CD14-positive monocyte (primary cell): ENCODE data around the gene ME2. TPM values are rescaled to one million over a fixed set of nuclear protein-coding genes. Genes with fewer than 3 reads are reported as not detected.

Source experiments
- DNase-seq, 3 donors: peaks; one replicate each; pipeline ENCODE4 v3.0.0-alpha.2; 2011 to 2022
- H2AFZ ChIP-seq: 2 replicates; pipeline ENCODE4 v1.6.0; 2012; ENCODE audit warnings: mild to moderate bottlenecking, low read depth, low read length, inconsistent platforms; ENCODE audit not compliant: insufficient read depth, poor library complexity, severe bottlenecking
- H3K27ac ChIP-seq, 2 donors: 1 replicate in 1 of 2; 2 replicates in 1 of 2; pipeline ENCODE4 v1.5.1; 2012 to 2013; ENCODE audit warnings: low read length in 2 of 2, control low read depth in 1 of 2, inconsistent platforms in 1 of 2, low read depth in 1 of 2, mild to moderate bottlenecking in 1 of 2
- H3K27me3 ChIP-seq, 2 donors: one replicate each; pipeline versions ENCODE4 v1.6.0 to v1.6.1; 2011 to 2013; ENCODE audit warnings: low read length in 2 of 2; ENCODE audit not compliant: control insufficient read depth in 2 of 2, insufficient read depth in 2 of 2
- H3K36me3 ChIP-seq, 2 donors: replicated peaks in 1 of 2; 1 replicate in 1 of 2; 2 replicates in 1 of 2; pipeline versions ENCODE4 v1.5.1 to v1.6.1; 2012 to 2013; ENCODE audit warnings: low read length in 2 of 2, control low read depth in 1 of 2, inconsistent platforms in 1 of 2, mild to moderate bottlenecking in 1 of 2; ENCODE audit not compliant: insufficient read depth in 2 of 2, control insufficient read depth in 1 of 2
- H3K4me1 ChIP-seq, 2 donors: 1 replicate in 1 of 2; 2 replicates in 1 of 2; pipeline versions ENCODE4 v1.5.1 to v1.6.1; 2012 to 2013; ENCODE audit warnings: low read length in 2 of 2, control low read depth in 1 of 2, inconsistent platforms in 1 of 2, mild to moderate bottlenecking in 1 of 2, moderate library complexity in 1 of 2; ENCODE audit not compliant: insufficient read depth in 2 of 2, control insufficient read depth in 1 of 2
- H3K4me2 ChIP-seq: replicated peaks from 2 replicates; pipeline ENCODE3; 2012; ENCODE audit warnings: low read length, moderate library complexity, mild to moderate bottlenecking; ENCODE audit not compliant: poor library complexity, severe bottlenecking; ENCODE audit errors: extremely low read depth
- H3K4me3 ChIP-seq, 3 experiments: fragments of 200-600 bp in 1 of 3; sonication (generic) in 1 of 3; replicated peaks in 1 of 3; 1 replicate in 2 of 3; 2 replicates in 1 of 3; pipeline ENCODE4 v1.5.1; 2011 to 2013; ENCODE audit warnings: low read length in 3 of 3, mild to moderate bottlenecking in 3 of 3, control low read depth in 2 of 3, low read depth in 2 of 3, inconsistent platforms in 1 of 3, moderate library complexity in 1 of 3
- H3K79me2 ChIP-seq: 2 replicates; pipeline ENCODE4 v1.6.0; 2012; ENCODE audit warnings: mild to moderate bottlenecking, control low read depth, inconsistent platforms, low read length, moderate library complexity; ENCODE audit not compliant: insufficient read depth
- H3K9ac ChIP-seq: 2 replicates; pipeline ENCODE4 v1.6.0; 2017; ENCODE audit warnings: low read length, mild to moderate bottlenecking; ENCODE audit not compliant: insufficient read depth, poor library complexity, severe bottlenecking
- H3K9me3 ChIP-seq, 2 donors: replicated peaks in 1 of 2; 1 replicate in 1 of 2; 2 replicates in 1 of 2; pipeline versions ENCODE4 v1.5.1 to v1.6.1; 2012 to 2013; ENCODE audit warnings: low read length in 2 of 2, control low read depth in 1 of 2; ENCODE audit not compliant: control insufficient read depth in 1 of 2, insufficient read depth in 1 of 2
- H4K20me1 ChIP-seq: 2 replicates; pipeline ENCODE4 v1.6.0; 2012; ENCODE audit warnings: mild to moderate bottlenecking, low read length, control low read depth, moderate library complexity; ENCODE audit not compliant: insufficient read depth
- H3K27ac Mint-ChIP-seq, 7 donors: one replicate each; pipeline ENCODE4 v1.8.0; 2020; ENCODE audit warnings: mild to moderate bottlenecking in 7 of 7, mixed read lengths in 7 of 7, moderate library complexity in 6 of 7, inconsistent platforms in 2 of 7
- H3K27me3 Mint-ChIP-seq, 3 donors: one replicate each; pipeline ENCODE4 v1.8.0; 2021 to 2022; ENCODE audit warnings: low read depth in 3 of 3, mild to moderate bottlenecking in 3 of 3, mixed read lengths in 3 of 3, moderate library complexity in 3 of 3, inconsistent platforms in 1 of 3
- H3K36me3 Mint-ChIP-seq, 2 donors: one replicate each; pipeline ENCODE4 v1.8.0; 2020; ENCODE audit warnings: mixed read lengths in 2 of 2, inconsistent platforms in 1 of 2, mild to moderate bottlenecking in 1 of 2
- H3K4me1 Mint-ChIP-seq: one replicate; pipeline ENCODE4 v1.8.0; 2020; ENCODE audit warnings: mild to moderate bottlenecking, mixed read lengths
- H3K4me3 Mint-ChIP-seq, 2 donors: one replicate each; pipeline ENCODE4 v1.8.0; 2020; ENCODE audit warnings: mild to moderate bottlenecking in 2 of 2, mixed read lengths in 2 of 2, moderate library complexity in 1 of 2
- H3K9me3 Mint-ChIP-seq, 7 donors: one replicate each; pipeline ENCODE4 v1.8.0; 2020 to 2022; ENCODE audit warnings: mixed read lengths in 7 of 7, mild to moderate bottlenecking in 6 of 7, moderate library complexity in 6 of 7, inconsistent platforms in 2 of 7
- CTCF ChIP-seq: fragments of 200-600 bp; IDR thresholded peaks from one replicate; pipeline ENCODE4 v1.8.0; 2022; ENCODE audit warnings: antibody characterized with exemption, mild to moderate bottlenecking
- WGBS: methylation state at CpG from one replicate; pipeline ENCODE4 v1.1.5; 2013; ENCODE audit warnings: missing lambda C conversion rate; ENCODE audit not compliant: insufficient coverage; 5-methylcytosine and 5-hydroxymethylcytosine counted together
- intact Hi-C, 2 donors: fragments of 100-400 bp; cut with micrococcal nuclease; formaldehyde crosslinking; loops; one replicate each; pipeline versions ENCODE4 v1.15.0 to v1.15.1; 2023
- polyA plus RNA-seq, 3 donors: library from polyadenylated mRNA; depleted of rRNA in 1 of 3; unstranded in 2 of 3; stranded (reverse) in 1 of 3; fragments of 300-500 nt in 2 of 3; fragments of >200 nt in 1 of 3; fragmentation: Illumina TruSeq in 2 of 3; gene quantifications; 1 replicate in 2 of 3; 2 replicates in 1 of 3; pipeline ENCODE4 v1.2.3, GENCODE V29; 2012 to 2021

ME2 gene
- polyA plus RNA-seq, 3 donors = 48.7 to 93.8 (median 71.7) TPM

GRCh38 chr18:50863840-50864375 is 15.0 kb upstream of the ME2 start:
- no peaks in the 10 kb centered on the region for H4K20me1 ChIP-seq
- H3K36me3 Mint-ChIP-seq = no peaks in the 10 kb centered on the region
- H3K4me2 ChIP-seq = no peak overlapping the region
- no peak overlapping the region for H3K27ac Mint-ChIP-seq
- H3K4me3 Mint-ChIP-seq = no peak overlapping the region
- no peak overlapping the region for H3K9ac ChIP-seq
- H3K4me1 Mint-ChIP-seq = peaks cover 43% of the 10 kb centered on the region
- intact Hi-C loops = no loop called here
- H3K27me3 ChIP-seq = no peaks in the 10 kb centered on the region
- H3K27me3 Mint-ChIP-seq = peaks cover 0 to 2% (median 0%) of the 10 kb centered on the region in 3 donors
- DNase-seq = no peak
- H3K79me2 ChIP-seq = no peaks in the 10 kb centered on the region
- H3K27ac ChIP-seq = no peak overlapping the region
- H3K36me3 ChIP-seq = no peaks in the 10 kb centered on the region
- H3K9me3 ChIP-seq = no peaks in the 10 kb centered on the region
- peaks cover 0 to 1% (median 0%) of the 10 kb centered on the region in 7 donors for H3K9me3 Mint-ChIP-seq
- no peak overlapping the region for H2AFZ ChIP-seq
- H3K4me1 ChIP-seq = peaks cover 25 to 33% of the 10 kb centered on the region in 2 donors
- 53% methylated on average over 3 of the region's 4 CpGs for WGBS
- H3K4me3 ChIP-seq = no peak overlapping the region
- no peak for TF ChIP-seq CTCF

GRCh38 chr18:50866765-50867164 is 12.2 kb upstream of the ME2 start:
- H3K36me3 ChIP-seq = no peaks in the 10 kb centered on the region
- no peak overlapping the region for H3K4me3 ChIP-seq
- peaks cover 15 to 20% of the 10 kb centered on the region in 2 donors for H3K4me1 ChIP-seq
- H3K4me2 ChIP-seq = no peak overlapping the region
- no peaks in the 10 kb centered on the region for H3K27me3 ChIP-seq
- H3K79me2 ChIP-seq = no peaks in the 10 kb centered on the region
- no peaks in the 10 kb centered on the region for H4K20me1 ChIP-seq
- Mint-ChIP-seq H3K27ac (no peak overlapping the region), H3K9me3 (peaks cover 0 to 1% (median 0%) of the 10 kb centered on the region in 7 donors), H3K4me3 (no peak overlapping the region), H3K4me1 (peaks cover 26% of the 10 kb centered on the region), H3K36me3 (no peaks in the 10 kb centered on the region), H3K27me3 (no peaks in the 10 kb centered on the region)
- no peaks in the 10 kb centered on the region for H3K9me3 ChIP-seq
- no peak overlapping the region for H3K27ac ChIP-seq
- intact Hi-C loops = no loop called here
- no peak overlapping the region for H3K9ac ChIP-seq
- peak; percentile 26 for TF ChIP-seq CTCF
- no peak overlapping the region for H2AFZ ChIP-seq
- peak in 1 of 3 donors; percentile 26 for DNase-seq
